Thyroid gland (tissue), 4 donors: ENCODE measurements around the gene ALG12.

Experiments
- CTCF ChIP-seq, 6 experiments: fragments of 200-600 bp in 3 of 6; fragments of 450-650 bp in 3 of 6; sonication (generic) in 3 of 6; IDR thresholded peaks; one replicate each; pipeline ENCODE4 v1.5.1; 2016 to 2019; ENCODE audit warnings: antibody characterized with exemption in 6 of 6, mild to moderate bottlenecking in 2 of 6, inconsistent platforms in 1 of 6, moderate library complexity in 1 of 6
- POLR2A ChIP-seq, 2 donors: fragments of 450-650 bp; IDR thresholded peaks; one replicate each; pipeline ENCODE4 v1.6.1; 2017; ENCODE audit warnings: antibody characterized with exemption in 2 of 2, mild to moderate bottlenecking in 2 of 2, moderate library complexity in 1 of 2

GRCh38 chr22:49903322-49904039 is 14.8 kb downstream of the ALG12 start:
- TF ChIP-seq CTCF (IDR thresholded peaks at IDR 0.05) (no peak), POLR2A (IDR thresholded peaks at IDR 0.05) (no peak)
